HG03135 (cell line): Measurements from ENCODE around the gene DUSP28.
A peak's percentile ranks its signal among the peaks of the same experiment; 100 is the strongest.
"Not testable (repeated sequence)": the region's sequence is repeated elsewhere in the genome, so short reads cannot be mapped to it uniquely, and the experiment has no call there.

Experiments
- ATAC-seq: cut with Tn5 transposase; IDR thresholded peaks from one replicate; pipeline ENCODE4 v1.9.1; 2021; ENCODE audit warnings: mild to moderate bottlenecking, moderate library complexity; ENCODE audit not compliant: unreplicated experiment

The DUSP28 gene

GRCh38 chr2:240560084-240560479 is at the start of gene DUSP28:
TSS of gene DUSP28 (plus strand) at chr2:240560357. CDS start at chr2:240560685, 328 bp downstream.
- peak; percentile 55 for ATAC-seq

- no peak for ATAC-seq
These were observed 49.5 kb upstream of the DUSP28 start for GRCh38 chr2:240510513-240511210.

- no peak for ATAC-seq
These were observed 48.6 kb upstream of the DUSP28 start for GRCh38 chr2:240511351-240512108.

GRCh38 chr2:240512109-240512485 is 48.1 kb upstream of the DUSP28 start:
- ATAC-seq: no peak

- ATAC-seq: no peak
These were observed 47.3 kb upstream of the DUSP28 start for GRCh38 chr2:240512666-240513535.

- ATAC-seq: peak; percentile 93
These were observed 46.4 kb upstream of the DUSP28 start for GRCh38 chr2:240513549-240514287.

- ATAC-seq: no peak
These were observed 45.5 kb upstream of the DUSP28 start for GRCh38 chr2:240514631-240515030.

- no peak for ATAC-seq
These were observed 42.8 kb upstream of the DUSP28 start for GRCh38 chr2:240517342-240517741.

GRCh38 chr2:240518981-240519380 is 41.2 kb upstream of the DUSP28 start:
- ATAC-seq: no peak

GRCh38 chr2:240519396-240520129 is 40.6 kb upstream of the DUSP28 start:
- ATAC-seq: no peak

- ATAC-seq: no peak
These were observed 39.8 kb upstream of the DUSP28 start for GRCh38 chr2:240520130-240520973.

- ATAC-seq: no peak
These were observed 39.2 kb upstream of the DUSP28 start for GRCh38 chr2:240520974-240521350.

- ATAC-seq: not testable (repeated sequence)
These were observed 38.3 kb upstream of the DUSP28 start for GRCh38 chr2:240521885-240522284.

- no peak for ATAC-seq
These were observed 37.8 kb upstream of the DUSP28 start for GRCh38 chr2:240522406-240522805.

GRCh38 chr2:240523451-240524281 is 36.5 kb upstream of the DUSP28 start:
- ATAC-seq: no peak

- ATAC-seq: no peak
These were observed 35.0 kb upstream of the DUSP28 start for GRCh38 chr2:240524963-240525718.

- ATAC-seq: no peak
These were observed 34.4 kb upstream of the DUSP28 start for GRCh38 chr2:240525802-240526201.

GRCh38 chr2:240526521-240526920 is 33.6 kb upstream of the DUSP28 start:
- ATAC-seq: no peak
